Posterior cingulate gyrus (tissue), 11 donors: ENCODE results near the gene SDR39U1.

ENCODE experiments used
- DNase-seq, 10 donors: peaks; one replicate each; pipeline versions ENCODE4 v3.0.0 to v3.0.0-alpha.2; 2020 to 2021; ENCODE audit warnings: mixed read lengths in 3 of 10
- intact Hi-C: fragments of 100-400 bp; cut with DNase I; formaldehyde crosslinking; loops from one replicate; pipeline ENCODE4 v1.15.1; 2023

SDR39U1 gene

GRCh38 chr14:24397639-24398292 lies 44.8 kb downstream of the SDR39U1 start:
- intact Hi-C loops: no loop called here

GRCh38 chr14:24395609-24396582 lies 46.7 kb downstream of the SDR39U1 start:
- intact Hi-C loops: no loop called here

More at GRCh38 chr14:24397639-24398292, 44.8 kb downstream of the SDR39U1 start:
- DNase-seq: no peak

DNA sequence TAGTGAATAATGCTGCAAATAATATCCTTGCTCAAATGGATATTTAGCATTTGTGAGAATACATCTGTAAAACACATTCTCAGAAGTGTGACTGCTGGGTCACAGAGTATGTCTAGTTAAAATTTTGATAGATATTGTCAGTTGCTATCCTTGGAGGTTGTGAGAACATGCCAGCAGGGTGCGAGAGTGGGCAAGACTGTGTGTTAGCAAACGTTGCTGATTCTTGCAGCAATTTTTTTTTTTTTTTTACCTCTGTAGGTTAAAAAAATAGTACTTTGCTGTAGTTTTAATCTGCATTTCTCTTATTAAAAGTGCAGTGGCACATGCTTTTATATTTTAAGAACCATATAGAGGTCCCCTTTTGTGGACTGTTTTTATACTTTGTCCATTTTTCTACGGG lies 48.3 kb downstream of the SDR39U1 start:
- intact Hi-C loops: no loop called here
- DNase-seq: no peak

More at GRCh38 chr14:24395609-24396582, 46.7 kb downstream of the SDR39U1 start:
- peak in 1 of 10 donors; percentile 70 for DNase-seq

DNA sequence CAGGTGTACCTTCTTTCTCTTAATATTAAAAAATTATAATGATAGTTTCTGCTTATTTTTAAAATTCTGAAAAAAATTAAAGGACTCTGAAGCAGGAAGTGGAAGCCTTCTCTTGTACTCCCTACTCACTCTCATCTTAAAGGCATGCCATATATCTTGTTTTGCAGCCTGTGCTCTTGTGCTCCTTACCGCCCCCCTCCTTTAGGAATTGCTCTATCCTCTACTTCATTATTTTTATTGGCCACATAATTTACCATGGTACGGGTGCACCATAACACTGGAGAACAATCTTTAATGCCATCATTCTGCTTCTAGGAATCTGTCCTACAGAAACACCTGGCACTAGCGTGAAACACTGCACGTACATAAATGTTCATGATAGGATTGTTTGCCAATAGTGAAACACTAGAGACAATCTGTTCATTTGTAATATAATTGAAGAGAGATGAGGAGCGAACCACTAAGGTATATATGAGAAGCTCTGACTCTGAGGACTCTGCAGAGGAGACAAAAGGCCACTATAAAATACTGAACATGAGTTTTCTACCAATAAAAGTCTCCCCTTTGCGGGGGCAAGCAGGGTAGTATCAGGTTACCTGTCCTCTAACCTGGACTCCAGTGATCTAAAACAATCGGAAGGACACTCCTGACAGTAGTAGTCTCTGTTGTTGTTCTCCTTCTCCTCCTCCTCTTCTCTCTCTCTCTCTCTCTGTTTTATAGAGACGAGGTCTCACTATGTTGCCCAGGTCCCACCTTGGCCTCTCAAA lies 50.1 kb downstream of the SDR39U1 start:
- intact Hi-C loops: no loop called here
- no peak for DNase-seq

DNA sequence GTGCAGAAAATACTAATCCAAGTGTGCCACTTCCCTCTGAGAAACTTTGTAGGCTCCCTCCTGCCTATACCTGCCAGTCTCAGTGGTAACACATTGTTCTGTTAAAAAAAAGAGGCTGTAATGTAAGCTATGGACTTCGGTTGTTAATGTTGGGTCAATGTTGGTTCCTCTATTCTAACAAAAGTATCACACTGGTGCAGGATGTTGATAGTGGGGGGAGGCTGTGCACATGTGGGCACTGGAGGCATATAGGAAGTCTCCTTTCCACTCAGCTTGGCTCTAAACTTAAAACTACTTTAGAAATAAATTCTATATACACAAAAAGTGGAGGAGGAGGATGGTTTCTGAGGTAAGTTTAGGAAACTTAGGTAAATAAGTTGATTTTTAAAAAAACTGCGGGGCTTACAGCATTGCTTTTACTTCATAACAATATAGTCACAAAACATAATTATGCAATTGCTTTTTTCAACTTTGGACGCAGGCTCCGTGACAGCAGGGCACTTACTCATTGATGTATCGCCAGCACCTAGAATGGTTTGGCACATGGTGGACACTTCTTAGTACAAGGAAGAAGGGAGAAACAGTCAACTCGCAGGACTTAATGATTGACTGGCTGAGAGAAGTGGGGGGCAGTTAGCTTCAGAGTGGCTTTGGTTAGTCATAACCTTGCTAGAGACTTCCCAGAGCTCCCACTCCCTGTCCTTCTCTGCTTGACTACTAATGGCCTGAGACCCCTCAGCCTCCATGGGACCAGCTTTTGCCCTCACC lies 51.7 kb downstream of the SDR39U1 start:
- intact Hi-C loops: no loop called here
- no peak for DNase-seq
